ENCODE data around the gene LRP3. TPM values are rescaled to one million over a fixed set of nuclear protein-coding genes. Genes with fewer than 3 reads are reported as not detected.

The LRP3 gene
- total and polyA plus RNA-seq, 2 of the 13 experiments (the other 11 are each of a cell fraction or from before 2014, with no cell fraction given) = 17.6 to 51.6 TPM

DNA sequence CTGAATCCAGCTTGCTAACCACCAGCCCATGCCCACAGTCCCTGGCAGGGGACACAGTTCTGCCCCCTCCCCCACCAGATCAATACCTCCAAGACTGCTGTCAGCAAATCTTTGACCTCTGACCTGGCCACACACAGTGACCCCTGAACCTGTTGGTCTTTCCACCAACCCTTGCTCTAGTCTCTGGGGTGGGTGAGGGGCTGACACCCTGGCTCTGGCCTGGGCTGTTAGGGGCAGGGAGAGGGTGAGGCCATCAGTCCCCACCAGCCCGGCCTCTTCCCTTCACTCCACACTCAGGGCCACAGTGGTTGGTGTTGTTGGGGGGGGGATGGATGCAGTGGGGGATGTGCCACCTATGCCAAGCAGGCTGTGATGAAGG lies 53.3 kb downstream of the LRP3 start (continued):
- 0 out of 2 replicates have a peak, but pooled peaks have one; percentile 13 for TF ChIP-seq YEATS4 (CRISPR knock-in tag; IDR thresholded peaks at IDR 0.05; ENCODE audit: borderline replicate concordance)
- TF ChIP-seq ZBTB8A (CRISPR knock-in tag; IDR thresholded peaks at IDR 0.05; ENCODE audit: borderline replicate concordance, low read depth) = no peak
- TF ChIP-seq, protein P1, sequence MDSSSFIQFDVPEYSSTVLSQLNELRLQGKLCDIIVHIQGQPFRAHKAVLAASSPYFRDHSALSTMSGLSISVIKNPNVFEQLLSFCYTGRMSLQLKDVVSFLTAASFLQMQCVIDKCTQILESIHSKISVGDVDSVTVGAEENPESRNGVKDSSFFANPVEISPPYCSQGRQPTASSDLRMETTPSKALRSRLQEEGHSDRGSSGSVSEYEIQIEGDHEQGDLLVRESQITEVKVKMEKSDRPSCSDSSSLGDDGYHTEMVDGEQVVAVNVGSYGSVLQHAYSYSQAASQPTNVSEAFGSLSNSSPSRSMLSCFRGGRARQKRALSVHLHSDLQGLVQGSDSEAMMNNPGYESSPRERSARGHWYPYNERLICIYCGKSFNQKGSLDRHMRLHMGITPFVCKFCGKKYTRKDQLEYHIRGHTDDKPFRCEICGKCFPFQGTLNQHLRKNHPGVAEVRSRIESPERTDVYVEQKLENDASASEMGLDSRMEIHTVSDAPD (CRISPR knock-in tag; IDR thresholded peaks at IDR 0.05) = no peak
- TF ChIP-seq ZNF709 (CRISPR knock-in tag; IDR thresholded peaks at IDR 0.05) = no peak
- TF ChIP-seq, protein P2, sequence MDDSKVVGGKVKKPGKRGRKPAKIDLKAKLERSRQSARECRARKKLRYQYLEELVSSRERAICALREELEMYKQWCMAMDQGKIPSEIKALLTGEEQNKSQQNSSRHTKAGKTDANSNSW (CRISPR knock-in tag; IDR thresholded peaks at IDR 0.05; ENCODE audit: borderline replicate concordance) = no peak
- TF ChIP-seq RXRA (CRISPR knock-in tag; IDR thresholded peaks at IDR 0.05) = peak; percentile 67; the same call in 1 of the 2 replicates
- no peak for TF ChIP-seq ZNF383 (CRISPR knock-in tag; IDR thresholded peaks at IDR 0.05; ENCODE audit: borderline replicate concordance)
- peak; percentile 99 for TF ChIP-seq NR2F6 (IDR thresholded peaks at IDR 0.05)
- peak; percentile 95 for TF ChIP-seq NR2F6 (CRISPR knock-in tag; IDR thresholded peaks at IDR 0.05)
- TF ChIP-seq ZNF724P (CRISPR knock-in tag; IDR thresholded peaks at IDR 0.05; ENCODE audit: borderline replicate concordance) = no peak
- no peak for TF ChIP-seq ZNF879 (CRISPR knock-in tag; IDR thresholded peaks at IDR 0.05)
- TF ChIP-seq RFX5 (IDR thresholded peaks at IDR 0.05; ENCODE audit: low read depth, low read length) = no peak
- TF ChIP-seq TCF12 (IDR thresholded peaks at IDR 0.05) = no peak
- TF ChIP-seq TCF12 (CRISPR knock-in tag; IDR thresholded peaks at IDR 0.05) = no peak
- TF ChIP-seq, protein P3, sequence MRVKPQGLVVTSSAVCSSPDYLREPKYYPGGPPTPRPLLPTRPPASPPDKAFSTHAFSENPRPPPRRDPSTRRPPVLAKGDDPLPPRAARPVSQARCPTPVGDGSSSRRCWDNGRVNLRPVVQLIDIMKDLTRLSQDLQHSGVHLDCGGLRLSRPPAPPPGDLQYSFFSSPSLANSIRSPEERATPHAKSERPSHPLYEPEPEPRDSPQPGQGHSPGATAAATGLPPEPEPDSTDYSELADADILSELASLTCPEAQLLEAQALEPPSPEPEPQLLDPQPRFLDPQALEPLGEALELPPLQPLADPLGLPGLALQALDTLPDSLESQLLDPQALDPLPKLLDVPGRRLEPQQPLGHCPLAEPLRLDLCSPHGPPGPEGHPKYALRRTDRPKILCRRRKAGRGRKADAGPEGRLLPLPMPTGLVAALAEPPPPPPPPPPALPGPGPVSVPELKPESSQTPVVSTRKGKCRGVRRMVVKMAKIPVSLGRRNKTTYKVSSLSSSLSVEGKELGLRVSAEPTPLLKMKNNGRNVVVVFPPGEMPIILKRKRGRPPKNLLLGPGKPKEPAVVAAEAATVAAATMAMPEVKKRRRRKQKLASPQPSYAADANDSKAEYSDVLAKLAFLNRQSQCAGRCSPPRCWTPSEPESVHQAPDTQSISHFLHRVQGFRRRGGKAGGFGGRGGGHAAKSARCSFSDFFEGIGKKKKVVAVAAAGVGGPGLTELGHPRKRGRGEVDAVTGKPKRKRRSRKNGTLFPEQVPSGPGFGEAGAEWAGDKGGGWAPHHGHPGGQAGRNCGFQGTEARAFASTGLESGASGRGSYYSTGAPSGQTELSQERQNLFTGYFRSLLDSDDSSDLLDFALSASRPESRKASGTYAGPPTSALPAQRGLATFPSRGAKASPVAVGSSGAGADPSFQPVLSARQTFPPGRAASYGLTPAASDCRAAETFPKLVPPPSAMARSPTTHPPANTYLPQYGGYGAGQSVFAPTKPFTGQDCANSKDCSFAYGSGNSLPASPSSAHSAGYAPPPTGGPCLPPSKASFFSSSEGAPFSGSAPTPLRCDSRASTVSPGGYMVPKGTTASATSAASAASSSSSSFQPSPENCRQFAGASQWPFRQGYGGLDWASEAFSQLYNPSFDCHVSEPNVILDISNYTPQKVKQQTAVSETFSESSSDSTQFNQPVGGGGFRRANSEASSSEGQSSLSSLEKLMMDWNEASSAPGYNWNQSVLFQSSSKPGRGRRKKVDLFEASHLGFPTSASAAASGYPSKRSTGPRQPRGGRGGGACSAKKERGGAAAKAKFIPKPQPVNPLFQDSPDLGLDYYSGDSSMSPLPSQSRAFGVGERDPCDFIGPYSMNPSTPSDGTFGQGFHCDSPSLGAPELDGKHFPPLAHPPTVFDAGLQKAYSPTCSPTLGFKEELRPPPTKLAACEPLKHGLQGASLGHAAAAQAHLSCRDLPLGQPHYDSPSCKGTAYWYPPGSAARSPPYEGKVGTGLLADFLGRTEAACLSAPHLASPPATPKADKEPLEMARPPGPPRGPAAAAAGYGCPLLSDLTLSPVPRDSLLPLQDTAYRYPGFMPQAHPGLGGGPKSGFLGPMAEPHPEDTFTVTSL (CRISPR knock-in tag; IDR thresholded peaks at IDR 0.05; ENCODE audit: borderline replicate concordance) = no peak
- TF ChIP-seq MATR3 (CRISPR knock-in tag; IDR thresholded peaks at IDR 0.05) = no peak
- TF ChIP-seq, protein P4, sequence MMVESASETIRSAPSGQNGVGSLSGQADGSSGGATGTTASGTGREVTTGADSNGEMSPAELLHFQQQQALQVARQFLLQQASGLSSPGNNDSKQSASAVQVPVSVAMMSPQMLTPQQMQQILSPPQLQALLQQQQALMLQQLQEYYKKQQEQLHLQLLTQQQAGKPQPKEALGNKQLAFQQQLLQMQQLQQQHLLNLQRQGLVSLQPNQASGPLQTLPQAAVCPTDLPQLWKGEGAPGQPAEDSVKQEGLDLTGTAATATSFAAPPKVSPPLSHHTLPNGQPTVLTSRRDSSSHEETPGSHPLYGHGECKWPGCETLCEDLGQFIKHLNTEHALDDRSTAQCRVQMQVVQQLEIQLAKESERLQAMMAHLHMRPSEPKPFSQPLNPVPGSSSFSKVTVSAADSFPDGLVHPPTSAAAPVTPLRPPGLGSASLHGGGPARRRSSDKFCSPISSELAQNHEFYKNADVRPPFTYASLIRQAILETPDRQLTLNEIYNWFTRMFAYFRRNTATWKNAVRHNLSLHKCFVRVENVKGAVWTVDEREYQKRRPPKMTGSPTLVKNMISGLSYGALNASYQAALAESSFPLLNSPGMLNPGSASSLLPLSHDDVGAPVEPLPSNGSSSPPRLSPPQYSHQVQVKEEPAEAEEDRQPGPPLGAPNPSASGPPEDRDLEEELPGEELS (CRISPR knock-in tag; IDR thresholded peaks at IDR 0.05) = peak; percentile 66
- no peak for TF ChIP-seq SPEN (CRISPR knock-in tag; IDR thresholded peaks at IDR 0.05; ENCODE audit: low read depth)
- TF ChIP-seq, protein P5, sequence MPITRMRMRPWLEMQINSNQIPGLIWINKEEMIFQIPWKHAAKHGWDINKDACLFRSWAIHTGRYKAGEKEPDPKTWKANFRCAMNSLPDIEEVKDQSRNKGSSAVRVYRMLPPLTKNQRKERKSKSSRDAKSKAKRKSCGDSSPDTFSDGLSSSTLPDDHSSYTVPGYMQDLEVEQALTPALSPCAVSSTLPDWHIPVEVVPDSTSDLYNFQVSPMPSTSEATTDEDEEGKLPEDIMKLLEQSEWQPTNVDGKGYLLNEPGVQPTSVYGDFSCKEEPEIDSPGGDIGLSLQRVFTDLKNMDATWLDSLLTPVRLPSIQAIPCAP (CRISPR knock-in tag; IDR thresholded peaks at IDR 0.05; ENCODE audit: low read depth) = no peak
- TF ChIP-seq KDM2A (CRISPR knock-in tag; IDR thresholded peaks at IDR 0.05; ENCODE audit: borderline replicate concordance, low read depth) = no peak
- TF ChIP-seq ZNF180 (CRISPR knock-in tag; IDR thresholded peaks at IDR 0.05; ENCODE audit: borderline replicate concordance, low read depth) = no peak
- no peak for TF ChIP-seq CCAR2 (optimal IDR thresholded peaks at IDR 0.05; ENCODE audit: low read depth, low read length)
